Loucy (cell line): ENCODE results near the gene MACROD2.

Experiments used
- H2AFZ ChIP-seq: fragments of 200-600 bp; sonication (generic); 2 replicates; pipeline ENCODE4 v1.6.0; 2016; ENCODE audit warnings: antibody characterized with exemption, mild to moderate bottlenecking, low read length, moderate library complexity
- H3F3A ChIP-seq: fragments of 200-600 bp; 2 replicates; pipeline ENCODE4 v1.6.0; 2016; ENCODE audit warnings: antibody characterized with exemption, low read depth, mild to moderate bottlenecking
- H3K27me3 ChIP-seq: fragments of 200-600 bp; sonication (generic); 2 replicates; pipeline ENCODE4 v1.6.1; 2014; ENCODE audit warnings: low read length, mild to moderate bottlenecking; ENCODE audit not compliant: insufficient read depth, poor library complexity, severe bottlenecking
- H3K36me3 ChIP-seq: fragments of 200-600 bp; sonication (generic); 2 replicates; pipeline ENCODE4 v1.6.1; 2016; ENCODE audit warnings: low read length; ENCODE audit not compliant: insufficient read depth
- H3K4me1 ChIP-seq: fragments of 200-600 bp; sonication (generic); 2 replicates; pipeline ENCODE4 v1.5.1; 2014; ENCODE audit warnings: low read length, mild to moderate bottlenecking; ENCODE audit not compliant: insufficient read depth, poor library complexity, severe bottlenecking
- H3K4me2 ChIP-seq: fragments of 200-600 bp; sonication (generic); 2 replicates; pipeline ENCODE4 v1.6.0; 2014; ENCODE audit warnings: antibody characterized with exemption, low read length, low read depth, mild to moderate bottlenecking; ENCODE audit not compliant: poor library complexity, severe bottlenecking
- H3K4me3 ChIP-seq: fragments of 200-600 bp; sonication (generic); 2 replicates; pipeline ENCODE4 v1.5.1; 2014; ENCODE audit warnings: low read length, mild to moderate bottlenecking, mixed read lengths; ENCODE audit not compliant: poor library complexity, severe bottlenecking
- H3K79me2 ChIP-seq: fragments of 200-600 bp; sonication (generic); 2 replicates; pipeline ENCODE4 v1.6.1; 2014; ENCODE audit warnings: low read length; ENCODE audit not compliant: insufficient read depth
- H3K9ac ChIP-seq: fragments of 200-600 bp; sonication (generic); 2 replicates; pipeline ENCODE4 v1.6.0; 2014; ENCODE audit warnings: mild to moderate bottlenecking, low read depth, low read length, moderate library complexity; ENCODE audit not compliant: poor library complexity, severe bottlenecking
- H3K9me2 ChIP-seq: fragments of 200-600 bp; sonication (generic); replicated peaks from 2 replicates; pipeline ENCODE4 v1.6.1; 2016; ENCODE audit warnings: low read depth, low read length, mixed read lengths
- H3K9me3 ChIP-seq: fragments of 200-600 bp; sonication (generic); 2 replicates; pipeline ENCODE4 v1.6.1; 2014; ENCODE audit warnings: mild to moderate bottlenecking, antibody characterized with exemption, low read length, low read depth; ENCODE audit not compliant: insufficient read depth
- H4K20me1 ChIP-seq: fragments of 200-600 bp; sonication (generic); 2 replicates; pipeline ENCODE4 v1.6.0; 2014; ENCODE audit warnings: antibody characterized with exemption, low read length, mild to moderate bottlenecking; ENCODE audit not compliant: insufficient read depth, poor library complexity, severe bottlenecking
- CTCF ChIP-seq: fragments of 200-600 bp; sonication (generic); conservative IDR thresholded peaks from 2 replicates; pipeline ENCODE4 v1.5.1; 2014; ENCODE audit warnings: mild to moderate bottlenecking, antibody characterized with exemption, low read length
- EZH2phosphoT487 ChIP-seq: fragments of 200-600 bp; IDR thresholded peaks from 2 replicates; pipeline ENCODE4 v1.6.1; 2018; ENCODE audit warnings: antibody characterized with exemption, mild to moderate bottlenecking, moderate library complexity, borderline replicate concordance

The MACROD2 gene

GRCh38 chr20:15026759-15027158 lies 1031.4 kb downstream of the MACROD2 start:
- no peak overlapping the region for H3K4me3 ChIP-seq
- H3K9me3 ChIP-seq: no peaks in the 10 kb centered on the region
- H3K79me2 ChIP-seq: no peaks in the 10 kb centered on the region
- H3K9ac ChIP-seq: no peak overlapping the region
- TF ChIP-seq EZH2phosphoT487 (no peak), CTCF (no peak)
- H3K9me2 ChIP-seq: no peaks in the 10 kb centered on the region
- no peaks in the 10 kb centered on the region for H3K27me3 ChIP-seq
- H3F3A ChIP-seq: no peaks in the 10 kb centered on the region
- H3K4me2 ChIP-seq: no peak overlapping the region
- no peak overlapping the region for H2AFZ ChIP-seq
- no peaks in the 10 kb centered on the region for H4K20me1 ChIP-seq
- H3K36me3 ChIP-seq: no peaks in the 10 kb centered on the region
- no peaks in the 10 kb centered on the region for H3K4me1 ChIP-seq

GRCh38 chr20:15030826-15031225 lies 1035.5 kb downstream of the MACROD2 start:
- Histone ChIP-seq H3K9me2 (no peaks in the 10 kb centered on the region), H3K27me3 (no peaks in the 10 kb centered on the region), H2AFZ (no peak overlapping the region), H3F3A (no peaks in the 10 kb centered on the region), H3K9ac (no peak overlapping the region), H3K4me2 (no peak overlapping the region), H3K36me3 (no peaks in the 10 kb centered on the region), H3K9me3 (no peaks in the 10 kb centered on the region), H3K4me3 (no peak overlapping the region), H3K79me2 (no peaks in the 10 kb centered on the region), H4K20me1 (no peaks in the 10 kb centered on the region), H3K4me1 (no peaks in the 10 kb centered on the region)
- TF ChIP-seq EZH2phosphoT487 (no peak), CTCF (no peak)

GRCh38 chr20:15031546-15032351 lies 1036.4 kb downstream of the MACROD2 start:
- Histone ChIP-seq H3K27me3 (no peaks in the 10 kb centered on the region), H3K4me3 (no peak overlapping the region), H2AFZ (no peak overlapping the region), H3F3A (no peaks in the 10 kb centered on the region), H4K20me1 (no peaks in the 10 kb centered on the region), H3K4me1 (peaks cover 3% of the 10 kb centered on the region), H3K9me3 (no peaks in the 10 kb centered on the region), H3K9me2 (no peaks in the 10 kb centered on the region), H3K36me3 (no peaks in the 10 kb centered on the region), H3K9ac (no peak overlapping the region), H3K4me2 (no peak overlapping the region), H3K79me2 (no peaks in the 10 kb centered on the region)
- TF ChIP-seq EZH2phosphoT487 (no peak), CTCF (no peak)
